ENCODE data around the gene LPIN2. TPM values are rescaled to one million over a fixed set of nuclear protein-coding genes. Genes with fewer than 3 reads are reported as not detected.
A peak's percentile ranks its signal among the peaks of the same experiment; 100 is the strongest.

The LPIN2 gene
- total RNA-seq, 1 donor from 2014 or later, result 16.5 TPM

- Histone ChIP-seq H3K79me2 (ENCODE audit: insufficient read depth, low read length) (peaks cover 52% of the 10 kb centered on the region), H3K9ac (ENCODE audit: low read length) (no peak overlapping the region), H3K4me1 (ENCODE audit: insufficient read depth, low read length) (peaks cover 7% of the 10 kb centered on the region), H3K4me3 (ENCODE audit: insufficient read depth, low read depth, low read length) (no peak overlapping the region), H3K9me3 (ENCODE audit: insufficient read depth, low read depth, low read length) (no peaks in the 10 kb centered on the region), H3K36me3 (ENCODE audit: insufficient read depth, low read length) (no peaks in the 10 kb centered on the region), H2AFZ (ENCODE audit: low read depth, low read length) (no peak overlapping the region), H3K27me3 (ENCODE audit: insufficient read depth, low read length) (no peaks in the 10 kb centered on the region), H4K20me1 (ENCODE audit: insufficient read depth, low read length) (peaks cover 32% of the 10 kb centered on the region), H3K27ac (ENCODE audit: low read depth, low read length) (no peak overlapping the region), H3K4me2 (ENCODE audit: low read length) (no peak overlapping the region)
- Mint-ChIP-seq H3K36me3 (ENCODE audit: low read depth, unreplicated experiment) (peaks cover 7% of the 10 kb centered on the region), H3K27me3 (ENCODE audit: low read depth, unreplicated experiment) (no peaks in the 10 kb centered on the region), H3K9me3 (ENCODE audit: unreplicated experiment) (peaks cover 6% of the 10 kb centered on the region), H3K4me1 (ENCODE audit: low read depth, unreplicated experiment) (peaks cover 10% of the 10 kb centered on the region), H3K27ac (ENCODE audit: unreplicated experiment) (peak overlapping the region; percentile 12), H3K4me3 (ENCODE audit: unreplicated experiment) (no peak overlapping the region)
- FAIRE-seq (no peak), DNase-seq (ENCODE audit: low read depth) (no peak)
- TF ChIP-seq EZH2 (IDR thresholded peaks at IDR 0.05; ENCODE audit: insufficient read depth, low read length), result no peak
- no peak for TF ChIP-seq CTCF (IDR thresholded peaks at IDR 0.05; ENCODE audit: insufficient read depth, low read depth, low read length)
Observed at GRCh38 chr18:2997429-2997828, 15.5 kb downstream of the LPIN2 start.

- DNase-seq (ENCODE audit: low read depth) (no peak), FAIRE-seq (no peak)
- H4K20me1 ChIP-seq (ENCODE audit: insufficient read depth, low read length), result peaks cover 35% of the 10 kb centered on the region
- no peak overlapping the region for H3K4me2 ChIP-seq (ENCODE audit: low read length)
- H3K4me1 ChIP-seq (ENCODE audit: insufficient read depth, low read length), result peaks cover 7% of the 10 kb centered on the region
- H3K79me2 ChIP-seq (ENCODE audit: insufficient read depth, low read length), result peaks cover 59% of the 10 kb centered on the region
- H3K9ac ChIP-seq (ENCODE audit: low read length), result no peak overlapping the region
- no peak for TF ChIP-seq CTCF (IDR thresholded peaks at IDR 0.05; ENCODE audit: insufficient read depth, low read depth, low read length)
- no peaks in the 10 kb centered on the region for H3K36me3 ChIP-seq (ENCODE audit: insufficient read depth, low read length)
- H3K36me3 Mint-ChIP-seq (ENCODE audit: low read depth, unreplicated experiment), result peaks cover 2% of the 10 kb centered on the region
- no peaks in the 10 kb centered on the region for H3K27me3 ChIP-seq (ENCODE audit: insufficient read depth, low read length)
- no peaks in the 10 kb centered on the region for H3K9me3 ChIP-seq (ENCODE audit: insufficient read depth, low read depth, low read length)
- no peak overlapping the region for H3K4me3 Mint-ChIP-seq (ENCODE audit: unreplicated experiment)
- peak overlapping the region; percentile 47 for H3K27ac Mint-ChIP-seq (ENCODE audit: unreplicated experiment)
- H3K4me3 ChIP-seq (ENCODE audit: insufficient read depth, low read depth, low read length), result no peak overlapping the region
- no peak overlapping the region for H3K27ac ChIP-seq (ENCODE audit: low read depth, low read length)
- no peak overlapping the region for H2AFZ ChIP-seq (ENCODE audit: low read depth, low read length)
- H3K4me1 Mint-ChIP-seq (ENCODE audit: low read depth, unreplicated experiment), result peaks cover 10% of the 10 kb centered on the region
- H3K9me3 Mint-ChIP-seq (ENCODE audit: unreplicated experiment), result no peaks in the 10 kb centered on the region
- no peaks in the 10 kb centered on the region for H3K27me3 Mint-ChIP-seq (ENCODE audit: low read depth, unreplicated experiment)
Observed at GRCh38 chr18:2994603-2995432, 18.1 kb downstream of the LPIN2 start.

- peaks cover 9% of the 10 kb centered on the region for H3K4me1 Mint-ChIP-seq (ENCODE audit: low read depth, unreplicated experiment)
- DNase-seq (ENCODE audit: low read depth) (no peak), FAIRE-seq (no peak)
- Histone ChIP-seq H3K4me1 (ENCODE audit: insufficient read depth, low read length) (peaks cover 7% of the 10 kb centered on the region), H3K4me3 (ENCODE audit: insufficient read depth, low read depth, low read length) (no peak overlapping the region), H2AFZ (ENCODE audit: low read depth, low read length) (no peak overlapping the region), H3K27me3 (ENCODE audit: insufficient read depth, low read length) (no peaks in the 10 kb centered on the region), H3K9me3 (ENCODE audit: insufficient read depth, low read depth, low read length) (no peaks in the 10 kb centered on the region), H4K20me1 (ENCODE audit: insufficient read depth, low read length) (peaks cover 35% of the 10 kb centered on the region), H3K9ac (ENCODE audit: low read length) (no peak overlapping the region), H3K79me2 (ENCODE audit: insufficient read depth, low read length) (peaks cover 63% of the 10 kb centered on the region), H3K4me2 (ENCODE audit: low read length) (no peak overlapping the region), H3K27ac (ENCODE audit: low read depth, low read length) (no peak overlapping the region), H3K36me3 (ENCODE audit: insufficient read depth, low read length) (no peaks in the 10 kb centered on the region)
- no peak overlapping the region for H3K4me3 Mint-ChIP-seq (ENCODE audit: unreplicated experiment)
- no peak overlapping the region for H3K27ac Mint-ChIP-seq (ENCODE audit: unreplicated experiment)
- no peak for TF ChIP-seq CTCF (IDR thresholded peaks at IDR 0.05; ENCODE audit: insufficient read depth, low read depth, low read length)
- TF ChIP-seq EZH2 (IDR thresholded peaks at IDR 0.05; ENCODE audit: insufficient read depth, low read length), result no peak
- H3K9me3 Mint-ChIP-seq (ENCODE audit: unreplicated experiment), result peaks cover 2% of the 10 kb centered on the region
- H3K36me3 Mint-ChIP-seq (ENCODE audit: low read depth, unreplicated experiment), result peaks cover 2% of the 10 kb centered on the region
- H3K27me3 Mint-ChIP-seq (ENCODE audit: low read depth, unreplicated experiment), result no peaks in the 10 kb centered on the region
Observed at GRCh38 chr18:2994020-2994589, 18.8 kb downstream of the LPIN2 start.
